HepG2 (cell line): ENCODE results near the gene P2RX3. TPM values are rescaled to one million over a fixed set of nuclear protein-coding genes. Genes with fewer than 3 reads are reported as not detected.

ENCODE experiments used
- ATAC-seq: fragments of 200-7000 bp; cut with Tn5 transposase; 3 replicates; pipeline ENCODE4 v1.9.1; 2020; ENCODE audit warnings: mild to moderate bottlenecking, moderate library complexity
- BruUV-seq: library from RNA; stranded (reverse); fragments of 400-500 nt; replicated peaks from 2 replicates; lab custom pipeline; 2021; lab: Mats Ljungman, UMichigan
- CTCF ChIA-PET: fragments of 300-600 bp; formaldehyde crosslinking; extraction: SDS; loops from one replicate; lab custom pipeline; 2021; ENCODE audit warnings: low total read pairs, inconsistent platforms, low intra/inter-chr PET ratio; lab: Yijun Ruan, JAX
- POLR2A ChIA-PET: fragments of 350-600 bp; sonication (Branson Sonifier 250); formaldehyde crosslinking; loops from one replicate; lab custom pipeline; 2020; ENCODE audit warnings: antibody characterized with exemption, inconsistent platforms; lab: Yijun Ruan, JAX
- DNase-seq: peaks from one replicate; pipeline ENCODE4 v3.0.0-alpha.2; 2015; ENCODE audit warnings: low spot score
- FAIRE-seq: peaks from 3 replicates; lab custom pipeline; 2011; peaks lifted over from hg19 to GRCh38; lab: Jason Lieb, UNC
- H2AFZ ChIP-seq: one replicate; pipeline ENCODE4 v1.6.1; 2011; ENCODE audit warnings: low read length, inconsistent platforms
- H3K27ac ChIP-seq: fragments of 300-600 bp; 3 replicates; pipeline ENCODE4 v1.8.0; 2011; ENCODE audit warnings: mixed run types, mild to moderate bottlenecking, mixed read lengths, low read length, inconsistent platforms; ENCODE audit not compliant: insufficient read depth; ENCODE audit errors: extremely low read length
- H3K27me3 ChIP-seq, 2 experiments: fragments of 200-600 bp in 1 of 2; 2 replicates in 1 of 2; 3 replicates in 1 of 2; pipeline versions ENCODE4 v1.6.0 to v1.8.0; 2011; ENCODE audit warnings: low read length in 2 of 2, mild to moderate bottlenecking in 2 of 2, moderate library complexity in 2 of 2, inconsistent platforms in 1 of 2; ENCODE audit not compliant: insufficient read depth in 2 of 2, control insufficient read depth in 1 of 2
- H3K36me3 ChIP-seq, 2 experiments: fragments of 200-600 bp in 1 of 2; replicated peaks in 1 of 2; 2 replicates in 1 of 2; 3 replicates in 1 of 2; pipeline versions ENCODE4 v1.5.1 to v1.8.0; 2011; ENCODE audit warnings: low read length in 2 of 2, inconsistent platforms in 1 of 2; ENCODE audit not compliant: insufficient read depth in 2 of 2, control insufficient read depth in 1 of 2
- H3K4me1 ChIP-seq: 2 replicates; pipeline ENCODE4 v1.5.1; 2012; ENCODE audit warnings: low read length, inconsistent platforms; ENCODE audit not compliant: insufficient read depth
- H3K4me2 ChIP-seq: 2 replicates; pipeline ENCODE4 v1.6.0; 2011; ENCODE audit warnings: low read depth, low read length, inconsistent platforms
- H3K4me3 ChIP-seq, 3 experiments: fragments of 200-600 bp in 1 of 3; sonication (generic), shearing (Covaris generic) in 1 of 3; replicated peaks in 1 of 3; 2 replicates each; pipeline ENCODE4 v1.5.1; 2011 to 2016; ENCODE audit warnings: low read length in 3 of 3, inconsistent platforms in 2 of 3, low read depth in 2 of 3, mild to moderate bottlenecking in 2 of 3, control low read depth in 1 of 3, mixed read lengths in 1 of 3; ENCODE audit not compliant: insufficient read depth in 1 of 3
- H3K79me2 ChIP-seq: one replicate; pipeline ENCODE4 v1.6.1; 2011; ENCODE audit warnings: low read length, inconsistent platforms; ENCODE audit not compliant: insufficient read depth
- H3K9ac ChIP-seq: 2 replicates; pipeline ENCODE4 v1.6.0; 2011; ENCODE audit warnings: mild to moderate bottlenecking, low read depth, low read length, inconsistent platforms; ENCODE audit not compliant: insufficient read depth
- H3K9me3 ChIP-seq: 2 replicates; pipeline ENCODE4 v1.5.1; 2012; ENCODE audit warnings: mild to moderate bottlenecking, low read length
- H4K20me1 ChIP-seq: 2 replicates; pipeline ENCODE4 v1.6.0; 2011; ENCODE audit warnings: inconsistent platforms, mild to moderate bottlenecking, low read length, moderate library complexity; ENCODE audit not compliant: insufficient read depth
- ARID2 ChIP-seq: sonication (generic); formaldehyde crosslinking; IDR thresholded peaks from 2 replicates; pipeline ENCODE4 v1.8.1; 2022; ENCODE audit warnings: mild to moderate bottlenecking, missing genetic modification reagents, borderline replicate concordance
- ETS1 ChIP-seq: sonication (generic); formaldehyde crosslinking; IDR thresholded peaks from 2 replicates; pipeline ENCODE4 v1.4.0; 2020; ENCODE audit warnings: missing genetic modification reagents
- FOXK2 ChIP-seq: fragments of 450-650 bp; IDR thresholded peaks from 2 replicates; pipeline ENCODE4 v1.6.1; 2016
- MXD4 ChIP-seq: IDR thresholded peaks from 2 replicates; pipeline ENCODE4 v1.6.1; 2016; ENCODE audit warnings: mild to moderate bottlenecking, missing biosample characterization, missing genetic modification reagents
- NFIC ChIP-seq: IDR thresholded peaks from 2 replicates; pipeline ENCODE4 v1.6.1; 2012; ENCODE audit warnings: mild to moderate bottlenecking, low read length, inconsistent platforms
- PTBP1 ChIP-seq: fragments of 200-400 bp; formaldehyde crosslinking; IDR thresholded peaks from 2 replicates; pipeline ENCODE4 v1.6.1; 2018; ENCODE audit warnings: low read length, low read depth; ENCODE audit not compliant: poor library complexity, severe bottlenecking
- REST ChIP-seq, 2 experiments: IDR thresholded peaks; 2 replicates each; pipeline ENCODE4 v1.6.1; 2011 to 2012; ENCODE audit warnings: low read length in 2 of 2, borderline replicate concordance in 1 of 2, low read depth in 1 of 2, mild to moderate bottlenecking in 1 of 2, moderate library complexity in 1 of 2
- RXRA ChIP-seq: sonication (generic); formaldehyde crosslinking; IDR thresholded peaks from 2 replicates; pipeline ENCODE4 v1.5.1; 2020; ENCODE audit warnings: missing genetic modification reagents
- SIX4 ChIP-seq: sonication (generic); formaldehyde crosslinking; IDR thresholded peaks from 2 replicates; pipeline ENCODE4 v1.4.0; 2020; ENCODE audit warnings: missing genetic modification reagents
- SMYD3 ChIP-seq: sonication (generic); formaldehyde crosslinking; IDR thresholded peaks from 2 replicates; pipeline ENCODE4 v1.8.1; 2023; ENCODE audit warnings: mild to moderate bottlenecking, missing genetic modification reagents
- ZKSCAN1 ChIP-seq: fragments of 150-350 bp; IDR thresholded peaks from 2 replicates; pipeline ENCODE4 v1.6.1; 2014; ENCODE audit warnings: low read length
- ZNF142 ChIP-seq: sonication (generic); formaldehyde crosslinking; IDR thresholded peaks from 2 replicates; pipeline ENCODE4 v1.4.0; 2020; ENCODE audit warnings: missing genetic modification reagents
- ZNF749 ChIP-seq: sonication (generic); formaldehyde crosslinking; IDR thresholded peaks from 2 replicates; pipeline ENCODE4 v1.8.0; 2022; ENCODE audit warnings: mild to moderate bottlenecking, missing genetic modification reagents, moderate library complexity, borderline replicate concordance
- ZSCAN12 ChIP-seq: sonication (generic); formaldehyde crosslinking; IDR thresholded peaks from 2 replicates; pipeline ENCODE4 v1.9.0; 2021; ENCODE audit warnings: mild to moderate bottlenecking, missing genetic modification reagents
- ZSCAN9 ChIP-seq: IDR thresholded peaks from 2 replicates; pipeline ENCODE4 v1.6.1; 2016; ENCODE audit warnings: borderline replicate concordance
- WGBS: methylation state at CpG from one replicate; pipeline ENCODE4 v1.1.6; 2017; ENCODE audit warnings: low lambda C conversion rate; 5-methylcytosine and 5-hydroxymethylcytosine counted together
- in situ Hi-C: cut with HindIII; loops from 2 replicates; pipeline ENCODE4 v1.10.0; 2017; ENCODE audit warnings: low pct_unique_long_range_greater_than_20kb; ENCODE audit not compliant: extremely low pct_ligation_motif_present
- intact Hi-C: fragments of 100-400 bp; cut with micrococcal nuclease; formaldehyde crosslinking; loops from one replicate; pipeline ENCODE4 v1.10.0; 2022; ENCODE audit not compliant: unreplicated experiment
- polyA plus RNA-seq, 8 experiments: library from polyadenylated mRNA; depleted of rRNA in 3 of 8; stranded (reverse) in 7 of 8; unstranded in 1 of 8; fragments of >200 nt; fragmentation: Illumina TruSeq in 4 of 8; extraction: Trizol in 4 of 8; gene quantifications; 2 replicates each; pipeline versions ENCODE4 v1.2.1 to v1.2.3, GENCODE V29; 2011 to 2016; ENCODE audit warnings: low read depth in 4 of 8, missing spikeins in 1 of 8, mixed read lengths in 1 of 8; ENCODE audit not compliant: insufficient read depth in 1 of 8
- total RNA-seq, 5 experiments: library from RNA; depleted of rRNA; stranded (reverse); fragments of >200 nt; fragmentation: Illumina TruSeq; extraction: Trizol; gene quantifications; 2 replicates each; pipeline ENCODE4 v1.2.3, GENCODE V29; 2016; ENCODE audit warnings: low read depth in 1 of 5

P2RX3 gene
- total and polyA plus RNA-seq, 2 of the 13 experiments (the other 11 are each of a cell fraction or from before 2014, with no cell fraction given) = 0.08 TPM; not detected in 1

GRCh38 chr11:57406337-57406904, 68.3 kb downstream of the P2RX3 start:
- DNase-seq = no peak
- Histone ChIP-seq H2AFZ (no peak overlapping the region), H3K36me3 (no peaks in the 10 kb centered on the region), H3K27me3 (peaks cover 0 to 6% of the 10 kb centered on the region in 2 experiments; a peak in 2 of 5 replicates), H3K4me2 (no peak overlapping the region), H4K20me1 (no peaks in the 10 kb centered on the region), H3K9ac (no peak overlapping the region), H3K27ac (no peak overlapping the region), H3K79me2 (no peaks in the 10 kb centered on the region), H3K4me3 (no peak overlapping the region), H3K9me3 (no peaks in the 10 kb centered on the region), H3K4me1 (no peaks in the 10 kb centered on the region)
- intact Hi-C loops = no loop called here
- ChIA-PET POLR2A (no interaction called here), CTCF (no interaction called here)
- in situ Hi-C loops = no loop called here
- 7% methylated on average over 4 of the region's 4 CpGs for WGBS
- BruUV-seq = no TSS peak
- no peak for FAIRE-seq
- no peak for ATAC-seq
- TF ChIP-seq FOXK2 (no peak), MXD4 (CRISPR knock-in tag) (no peak), ZNF142 (no peak), ETS1 (CRISPR knock-in tag) (no peak), REST (IDR thresholded peaks at IDR 0.05; ENCODE audit: borderline replicate concordance in 1 of 2, low read depth in 1 of 2, low read length in 2 of 2) (no peak), PTBP1 (no peak), SMYD3 (CRISPR knock-in tag) (no peak), ZSCAN9 (no peak), SIX4 (CRISPR knock-in tag) (no peak), ZNF749 (CRISPR knock-in tag) (no peak), ZKSCAN1 (no peak), NFIC (no peak), ARID2 (CRISPR knock-in tag) (no peak), RXRA (no peak), ZSCAN12 (CRISPR knock-in tag) (no peak)
